A673 (cell line): ENCODE results near the gene CFAP221. TPM values are rescaled to one million over a fixed set of nuclear protein-coding genes. Genes with fewer than 3 reads are reported as not detected.

Experiments used
- BruUV-seq: library from RNA; stranded (reverse); fragments of 400-500 nt; replicated peaks from 2 replicates; lab custom pipeline; 2021; lab: Mats Ljungman, UMichigan
- CTCF ChIA-PET: fragments of 300-600 bp; sonication (Branson Sonifier 250); formaldehyde crosslinking; loops from one replicate; lab custom pipeline; 2022; ENCODE audit warnings: antibody characterized with exemption; lab: Charles Lee
- POLR2A ChIA-PET: fragments of 300-600 bp; sonication (Branson Sonifier 250); formaldehyde crosslinking; loops from one replicate; lab custom pipeline; 2022; ENCODE audit warnings: antibody characterized with exemption; ENCODE audit not compliant: low non-redundant PET; lab: Charles Lee
- DNase-seq: peaks from one replicate; pipeline ENCODE4 v3.0.0-alpha.2; 2015; ENCODE audit warnings: low spot score
- H3K27ac ChIP-seq: fragments of 200-600 bp; sonication (generic); 2 replicates; pipeline ENCODE4 v1.5.1; 2016; ENCODE audit warnings: mixed run types, low read depth, mild to moderate bottlenecking, mixed read lengths, antibody characterized with exemption, low read length; ENCODE audit not compliant: poor library complexity, severe bottlenecking
- H3K27me3 ChIP-seq: fragments of 200-600 bp; sonication (generic); replicated peaks from 2 replicates; pipeline ENCODE4 v1.6.1; 2017; ENCODE audit warnings: mixed run types, low read depth, mild to moderate bottlenecking, mixed read lengths, antibody characterized with exemption, low read length; ENCODE audit not compliant: insufficient read depth, poor library complexity
- H3K36me3 ChIP-seq: fragments of 200-600 bp; sonication (generic); 2 replicates; pipeline ENCODE4 v1.6.1; 2016; ENCODE audit warnings: mixed run types, mild to moderate bottlenecking, mixed read lengths, antibody characterized with exemption, low read length; ENCODE audit not compliant: insufficient read depth, poor library complexity, severe bottlenecking
- H3K4me1 ChIP-seq: fragments of 200-600 bp; sonication (generic); 2 replicates; pipeline ENCODE4 v1.6.1; 2017; ENCODE audit warnings: mixed run types, mild to moderate bottlenecking, mixed read lengths, antibody characterized with exemption, low read length; ENCODE audit not compliant: insufficient read depth, poor library complexity, severe bottlenecking
- H3K4me3 ChIP-seq: fragments of 200-600 bp; sonication (generic); 2 replicates; pipeline ENCODE4 v1.5.1; 2016; ENCODE audit warnings: low read depth, mixed run types, mild to moderate bottlenecking, mixed read lengths, low read length; ENCODE audit not compliant: poor library complexity, severe bottlenecking
- H3K9me3 ChIP-seq: fragments of 200-600 bp; sonication (generic); 2 replicates; pipeline ENCODE4 v1.6.1; 2016; ENCODE audit warnings: mixed run types, low read depth, mild to moderate bottlenecking, mixed read lengths, antibody characterized with exemption, low read length; ENCODE audit not compliant: poor library complexity, severe bottlenecking
- EZH2 ChIP-seq: fragments of 200-600 bp; sonication (generic); IDR thresholded peaks from 2 replicates; pipeline ENCODE4 v1.6.1; 2017; ENCODE audit warnings: borderline replicate concordance, low read depth, mild to moderate bottlenecking, mixed read lengths, antibody characterized with exemption, low read length; ENCODE audit not compliant: poor library complexity, severe bottlenecking
- intact Hi-C: fragments of 100-400 bp; cut with micrococcal nuclease; formaldehyde crosslinking; loops from one replicate; pipeline ENCODE4 v1.10.0; 2022; ENCODE audit not compliant: unreplicated experiment
- total RNA-seq: library from RNA; stranded (reverse); gene quantifications from 2 replicates; pipeline ENCODE4 v1.2.3, GENCODE V29; 2021
- TF ChIP-seq, protein P1 (sequence below): fragments of 300-800, 200-600 bp; sonication (generic); conservative IDR thresholded peaks from 2 replicates; pipeline ENCODE4 v1.5.1; 2017; ENCODE audit warnings: low read depth, mild to moderate bottlenecking, antibody characterized with exemption, low read length, moderate library complexity, mixed read lengths

CFAP221 gene
- total RNA-seq, 1 experiment from 2014 or later: 1.5 TPM

DNA sequence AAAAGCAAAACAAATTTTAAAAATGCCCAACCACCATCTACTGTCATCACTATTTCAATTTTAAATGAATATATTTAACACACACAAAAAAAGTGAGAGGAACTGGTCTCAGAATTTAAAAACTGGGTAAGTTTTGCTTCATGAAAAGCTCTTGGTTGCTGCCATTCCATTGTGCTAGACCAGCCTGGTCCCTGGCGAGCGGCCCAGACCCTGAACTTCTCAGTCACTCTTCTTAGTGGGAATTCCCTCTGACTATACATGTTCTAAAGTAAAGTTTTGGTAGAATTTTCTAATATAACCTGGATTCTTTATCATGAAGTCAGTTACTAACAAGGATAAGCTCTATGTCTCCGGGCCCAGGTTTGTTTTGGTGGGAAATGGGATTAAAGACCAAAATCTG lies 99.9 kb downstream of the CFAP221 start:
- Histone ChIP-seq H3K36me3 (no peaks in the 10 kb centered on the region), H3K9me3 (no peaks in the 10 kb centered on the region), H3K4me3 (no peak overlapping the region), H3K27me3 (no peaks in the 10 kb centered on the region), H3K27ac (no peak overlapping the region), H3K4me1 (no peaks in the 10 kb centered on the region)
- no peak for DNase-seq
- intact Hi-C loops: loop anchor here (5.0 to 10.0 kb wide), 2 partner anchors 528 to 1041 kb away; no protein-coding TSS in a partner anchor
- BruUV-seq: no TSS peak
- POLR2A ChIA-PET: no interaction called here
- CTCF ChIA-PET: no interaction called here
- TF ChIP-seq, protein P1, sequence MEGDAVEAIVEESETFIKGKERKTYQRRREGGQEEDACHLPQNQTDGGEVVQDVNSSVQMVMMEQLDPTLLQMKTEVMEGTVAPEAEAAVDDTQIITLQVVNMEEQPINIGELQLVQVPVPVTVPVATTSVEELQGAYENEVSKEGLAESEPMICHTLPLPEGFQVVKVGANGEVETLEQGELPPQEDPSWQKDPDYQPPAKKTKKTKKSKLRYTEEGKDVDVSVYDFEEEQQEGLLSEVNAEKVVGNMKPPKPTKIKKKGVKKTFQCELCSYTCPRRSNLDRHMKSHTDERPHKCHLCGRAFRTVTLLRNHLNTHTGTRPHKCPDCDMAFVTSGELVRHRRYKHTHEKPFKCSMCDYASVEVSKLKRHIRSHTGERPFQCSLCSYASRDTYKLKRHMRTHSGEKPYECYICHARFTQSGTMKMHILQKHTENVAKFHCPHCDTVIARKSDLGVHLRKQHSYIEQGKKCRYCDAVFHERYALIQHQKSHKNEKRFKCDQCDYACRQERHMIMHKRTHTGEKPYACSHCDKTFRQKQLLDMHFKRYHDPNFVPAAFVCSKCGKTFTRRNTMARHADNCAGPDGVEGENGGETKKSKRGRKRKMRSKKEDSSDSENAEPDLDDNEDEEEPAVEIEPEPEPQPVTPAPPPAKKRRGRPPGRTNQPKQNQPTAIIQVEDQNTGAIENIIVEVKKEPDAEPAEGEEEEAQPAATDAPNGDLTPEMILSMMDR: no peak
- no peak for TF ChIP-seq EZH2

DNA sequence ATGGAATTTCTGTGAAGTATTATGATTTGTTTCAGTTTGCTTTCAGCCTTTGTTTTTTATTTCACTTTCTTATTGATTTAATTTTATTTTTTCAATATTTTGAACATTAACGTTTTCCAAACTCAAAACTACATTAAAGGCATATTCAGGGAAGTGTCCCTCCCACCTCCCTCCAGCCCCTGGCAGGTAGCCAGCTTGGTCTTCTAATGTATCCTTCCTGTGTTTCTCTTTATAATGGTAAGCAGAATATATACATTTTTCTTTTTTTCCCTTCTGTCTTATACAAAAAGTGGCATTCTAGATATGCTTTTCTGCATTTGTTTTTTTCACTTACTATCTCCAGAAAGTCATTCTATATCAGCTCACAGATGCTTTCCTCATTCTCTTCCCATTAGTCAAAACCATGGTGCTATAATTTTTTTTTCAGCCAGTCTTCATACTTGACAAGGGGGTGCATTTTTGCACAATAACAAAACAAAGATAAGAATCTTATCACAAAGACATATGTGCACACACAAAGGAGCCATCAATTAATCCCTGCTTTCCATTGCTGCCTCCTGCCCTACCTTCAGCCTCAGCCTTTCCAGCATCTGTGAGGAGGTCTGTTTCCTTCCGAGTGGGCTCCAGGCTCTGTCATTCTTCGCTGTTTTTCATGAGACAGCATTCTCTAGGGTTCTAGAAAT lies 101.1 kb downstream of the CFAP221 start:
- H3K36me3 ChIP-seq: no peaks in the 10 kb centered on the region
- H3K27me3 ChIP-seq: no peaks in the 10 kb centered on the region
- DNase-seq: no peak
- intact Hi-C loops: loop anchor here (10.0 kb wide), 1 partner anchor 1039 kb away; no protein-coding TSS in a partner anchor
- CTCF ChIA-PET: no interaction called here
- POLR2A ChIA-PET: no interaction called here
- no peak for TF ChIP-seq EZH2
- TF ChIP-seq, protein P1: no peak
- no peak overlapping the region for H3K27ac ChIP-seq
- H3K4me1 ChIP-seq: no peaks in the 10 kb centered on the region
- no peak overlapping the region for H3K4me3 ChIP-seq
- BruUV-seq: no TSS peak
- H3K9me3 ChIP-seq: no peaks in the 10 kb centered on the region

DNA sequence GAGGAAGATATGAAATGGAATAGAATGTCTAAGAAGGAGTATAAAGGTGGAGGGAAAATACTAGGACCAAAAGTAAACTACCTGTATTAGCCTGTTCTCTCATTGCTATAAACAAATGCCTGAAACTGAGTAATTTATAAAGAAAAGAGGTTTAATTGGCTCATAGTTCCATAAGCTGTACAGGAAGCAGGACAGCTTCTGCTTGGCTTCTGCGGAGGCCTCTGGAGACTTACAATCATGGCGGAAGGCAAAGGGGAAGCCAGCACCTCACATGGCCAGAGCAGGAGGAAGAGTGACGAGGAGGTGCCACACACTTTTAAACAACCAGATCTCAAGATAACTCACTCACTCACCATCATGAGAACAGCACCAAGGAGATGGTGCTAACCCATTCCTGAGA lies 101.9 kb downstream of the CFAP221 start:
- intact Hi-C loops: loop anchor here (10.0 kb wide), 1 partner anchor 1039 kb away; no protein-coding TSS in a partner anchor
- ChIA-PET POLR2A (no interaction called here), CTCF (no interaction called here)
- Histone ChIP-seq H3K4me1 (no peaks in the 10 kb centered on the region), H3K4me3 (no peak overlapping the region), H3K27me3 (no peaks in the 10 kb centered on the region), H3K36me3 (no peaks in the 10 kb centered on the region), H3K9me3 (no peaks in the 10 kb centered on the region), H3K27ac (no peak overlapping the region)
- no peak for DNase-seq
- no TSS peak for BruUV-seq
- no peak for TF ChIP-seq EZH2
- TF ChIP-seq, protein P1: no peak
